K562 (cell line): ENCODE data around the gene HPX. TPM values are rescaled to one million over a fixed set of nuclear protein-coding genes. Genes with fewer than 3 reads are reported as not detected.

Source experiments
- ATAC-seq: fragments of 200-7000 bp; cut with Tn5 transposase; 3 replicates; pipeline ENCODE4 v1.9.1; 2020; ENCODE audit warnings: moderate library complexity
- BruUV-seq: library from RNA; stranded (reverse); fragments of 400-500 nt; replicated peaks from 2 replicates; lab custom pipeline; 2021; lab: Mats Ljungman, UMichigan
- CTCF ChIA-PET: fragments of 300-600 bp; formaldehyde crosslinking; extraction: SDS; loops from one replicate; lab custom pipeline; 2021; ENCODE audit warnings: low intra/inter-chr PET ratio; lab: Yijun Ruan, JAX
- POLR2A ChIA-PET: fragments of 300-600, 350-650 bp; sonication (Branson Sonifier 250); formaldehyde crosslinking; extraction: SDS; loops from one replicate; lab custom pipeline; 2021; ENCODE audit warnings: antibody characterized with exemption, inconsistent platforms; lab: Yijun Ruan, JAX
- DNase-seq, 4 experiments: peaks; one replicate each; pipeline versions ENCODE4 v3.0.0 to v3.0.0-alpha.2; 2011 to 2018; ENCODE audit warnings: low spot score in 3 of 4, mixed read lengths in 3 of 4; ENCODE audit errors: extremely low read depth in 1 of 4
- FAIRE-seq: peaks from 2 replicates; lab custom pipeline; 2011; peaks lifted over from hg19 to GRCh38; lab: Jason Lieb, UNC
- H2AFZ ChIP-seq: 2 replicates; pipeline ENCODE4 v1.6.0; 2011; ENCODE audit warnings: low read depth, low read length, control low read depth, inconsistent platforms
- H3K27ac ChIP-seq: fragments of 200-600 bp; 3 replicates; pipeline ENCODE4 v1.8.0; 2011; ENCODE audit warnings: low read depth, mild to moderate bottlenecking, control low read depth, inconsistent platforms, low read length, moderate library complexity, mixed read lengths; ENCODE audit errors: extremely low read depth
- H3K27me3 ChIP-seq, 2 experiments: fragments of 300-600 bp in 1 of 2; 2 replicates in 1 of 2; 3 replicates in 1 of 2; pipeline versions ENCODE4 v1.6.0 to v1.8.0; 2011; ENCODE audit warnings: inconsistent platforms in 2 of 2, low read length in 2 of 2, mild to moderate bottlenecking in 1 of 2, mixed read lengths in 1 of 2, moderate library complexity in 1 of 2; ENCODE audit not compliant: control insufficient read depth in 2 of 2, insufficient read depth in 2 of 2
- H3K36me3 ChIP-seq: fragments of 300-600 bp; 3 replicates; pipeline ENCODE4 v1.8.0; 2011; ENCODE audit warnings: mild to moderate bottlenecking, low read length, inconsistent platforms; ENCODE audit not compliant: control insufficient read depth, insufficient read depth
- H3K4me1 ChIP-seq, 2 experiments: fragments of 200-600 bp in 1 of 2; replicated peaks in 1 of 2; 2 replicates in 1 of 2; 3 replicates in 1 of 2; pipeline versions ENCODE4 v1.5.1 to v1.8.0; 2011; ENCODE audit warnings: inconsistent platforms in 2 of 2, low read length in 2 of 2, mild to moderate bottlenecking in 1 of 2, mixed read lengths in 1 of 2, moderate library complexity in 1 of 2; ENCODE audit not compliant: control insufficient read depth in 2 of 2, insufficient read depth in 2 of 2
- H3K4me2 ChIP-seq: 2 replicates; pipeline ENCODE4 v1.6.1; 2011; ENCODE audit warnings: low read length, control low read depth, inconsistent platforms, mixed read lengths; ENCODE audit not compliant: insufficient read depth
- H3K4me3 ChIP-seq: fragments of 200-600 bp; sonication (generic), shearing (Covaris generic); 2 replicates; pipeline ENCODE4 v1.5.1; 2016; ENCODE audit warnings: control low read depth, inconsistent platforms
- H3K79me2 ChIP-seq: fragments of 200-600 bp; 3 replicates; pipeline ENCODE4 v1.8.0; 2011; ENCODE audit warnings: low read length, inconsistent platforms; ENCODE audit not compliant: control insufficient read depth, insufficient read depth
- H3K9ac ChIP-seq, 2 experiments: 2 replicates each; pipeline versions ENCODE4 v1.6.0 to v1.6.1; 2011; ENCODE audit warnings: low read depth in 2 of 2, low read length in 2 of 2, control low read depth in 1 of 2, inconsistent platforms in 1 of 2, mild to moderate bottlenecking in 1 of 2, mixed read lengths in 1 of 2; ENCODE audit not compliant: insufficient read depth in 1 of 2
- H3K9me1 ChIP-seq: one replicate; pipeline ENCODE4 v1.6.0; 2011; ENCODE audit warnings: inconsistent platforms, mild to moderate bottlenecking, low read length, moderate library complexity; ENCODE audit not compliant: control insufficient read depth, insufficient read depth
- H3K9me3 ChIP-seq: replicated peaks from 2 replicates; pipeline ENCODE4 v1.5.1; 2011; ENCODE audit warnings: low read depth, low read length, inconsistent platforms; ENCODE audit not compliant: control insufficient read depth, insufficient read depth
- H4K20me1 ChIP-seq: replicated peaks from 2 replicates; pipeline ENCODE4 v1.6.1; 2011; ENCODE audit warnings: low read length, inconsistent platforms, mixed read lengths; ENCODE audit not compliant: control insufficient read depth, insufficient read depth
- CHAMP1 ChIP-seq: fragments of 450-650 bp; IDR thresholded peaks from 2 replicates; pipeline ENCODE4 v1.6.1; 2016; ENCODE audit warnings: mild to moderate bottlenecking
- ETV5 ChIP-seq: sonication (generic); formaldehyde crosslinking; IDR thresholded peaks from 2 replicates; pipeline ENCODE4 v1.4.0; 2020; ENCODE audit warnings: low read depth, mild to moderate bottlenecking, missing genetic modification reagents
- FOXK1 ChIP-seq: sonication (generic); formaldehyde crosslinking; IDR thresholded peaks from 2 replicates; pipeline ENCODE4 v1.8.0; 2022; ENCODE audit warnings: missing genetic modification reagents, mild to moderate bottlenecking, borderline replicate concordance
- HCFC1 ChIP-seq: IDR thresholded peaks from 2 replicates; pipeline ENCODE4 v1.6.1; 2012; ENCODE audit warnings: low read depth, low read length, improper control_type of control experiment
- NCOR1 ChIP-seq: fragments of 450-650 bp; IDR thresholded peaks from 2 replicates; pipeline ENCODE4 v1.6.1; 2016; ENCODE audit warnings: mild to moderate bottlenecking, moderate library complexity
- POLR2G ChIP-seq: fragments of 200-400 bp; formaldehyde crosslinking; IDR thresholded peaks from 2 replicates; pipeline ENCODE4 v1.6.1; 2017; ENCODE audit warnings: low read depth, mild to moderate bottlenecking, antibody characterized with exemption, low read length, moderate library complexity
- RBFOX2 ChIP-seq: fragments of 200-400 bp; formaldehyde crosslinking; IDR thresholded peaks from 2 replicates; pipeline ENCODE4 v1.6.1; 2017; ENCODE audit warnings: low read depth, mild to moderate bottlenecking, low read length, moderate library complexity
- ZNF764 ChIP-seq: fragments of 250-450 bp; sonication (Bioruptor Pico); IDR thresholded peaks from 2 replicates; pipeline ENCODE4 v1.4.0; 2020; ENCODE audit warnings: low read depth, mild to moderate bottlenecking, moderate library complexity
- ZNF785 ChIP-seq: fragments of 250-450 bp; sonication (Bioruptor Pico); IDR thresholded peaks from 2 replicates; pipeline ENCODE4 v1.4.0; 2020; ENCODE audit warnings: mild to moderate bottlenecking
- WGBS: fragments of 100-300 bp; shearing (Covaris generic); methylation state at CpG from one replicate; pipeline ENCODE4 v1.1.6; 2016; ENCODE audit warnings: low coverage, mixed read lengths; ENCODE audit not compliant: insufficient coverage; ENCODE audit errors: missing lambda C conversion rate; 5-methylcytosine and 5-hydroxymethylcytosine counted together
- in situ Hi-C: fragments of 300-500 bp; cut with MboI; formaldehyde crosslinking; loops from 4 replicates; pipeline ENCODE4 v1.15.0; 2018; ENCODE audit warnings: inconsistent platforms, mixed read lengths
- intact Hi-C: fragments of 100-400 bp; cut with micrococcal nuclease; formaldehyde crosslinking; loops from 2 replicates; pipeline ENCODE4 v1.14.2; 2022
- polyA plus RNA-seq, 8 experiments: library from polyadenylated mRNA; depleted of rRNA in 4 of 8; stranded (reverse) in 5 of 8; unstranded in 3 of 8; fragments of >200 nt; fragmentation: Nextera tagmentation in 2 of 8; fragmentation: Illumina TruSeq in 1 of 8; extraction: Ambion mirVana in 2 of 8; extraction: Trizol in 1 of 8; gene quantifications; 2 replicates each; pipeline versions ENCODE4 v1.2.1 to v1.2.3, GENCODE V29; 2011 to 2014; ENCODE audit warnings: inconsistent platforms in 1 of 8, missing spikeins in 1 of 8
- total RNA-seq, 7 experiments: library from RNA; depleted of rRNA in 6 of 7; stranded (reverse); fragments of >200 nt in 6 of 7; fragmentation: Illumina TruSeq in 2 of 7; extraction: Trizol in 2 of 7; gene quantifications; 2 replicates each; pipeline versions ENCODE4 v1.2.1 to v1.2.3, GENCODE V29; 2011 to 2021; ENCODE audit warnings: low replicate concordance in 1 of 7
- TF ChIP-seq, protein P1 (sequence below): fragments of 200-800 bp; sonication (Bioruptor generic); IDR thresholded peaks from 2 replicates; pipeline ENCODE4 v1.6.1; 2017; ENCODE audit warnings: missing genetic modification characterization, missing compliant biosample characterization

Gene HPX
- total and polyA plus RNA-seq, 9 of the 15 experiments (the other 6 are each of a cell fraction or from before 2014, with no cell fraction given), result 0.12 to 1.2 (median 0.49) TPM; not detected in 1

DNA sequence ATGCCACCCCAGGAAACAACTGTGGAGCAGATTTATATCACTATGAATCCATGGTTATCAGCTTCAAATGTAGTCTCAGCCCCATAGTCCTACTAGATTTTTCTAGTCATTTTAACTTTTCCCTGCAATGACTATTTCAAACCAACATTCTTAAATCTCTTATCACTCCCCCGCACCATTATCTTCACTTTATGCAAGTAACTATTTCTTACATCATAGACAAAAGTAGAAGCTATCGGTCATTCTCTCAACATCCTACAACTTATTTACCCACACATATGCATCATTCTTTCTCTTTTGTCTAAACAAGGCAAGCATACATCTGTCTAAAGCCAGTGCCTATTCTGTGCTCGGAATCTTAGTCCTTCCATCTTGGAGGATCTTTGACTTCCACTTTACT is 44.9 kb upstream of the HPX start (continued):
- TF ChIP-seq FOXK1 (CRISPR knock-in tag), result no peak
- no peak for TF ChIP-seq ETV5 (CRISPR knock-in tag)
- TF ChIP-seq, all 486 proteins: peak for 0

DNA sequence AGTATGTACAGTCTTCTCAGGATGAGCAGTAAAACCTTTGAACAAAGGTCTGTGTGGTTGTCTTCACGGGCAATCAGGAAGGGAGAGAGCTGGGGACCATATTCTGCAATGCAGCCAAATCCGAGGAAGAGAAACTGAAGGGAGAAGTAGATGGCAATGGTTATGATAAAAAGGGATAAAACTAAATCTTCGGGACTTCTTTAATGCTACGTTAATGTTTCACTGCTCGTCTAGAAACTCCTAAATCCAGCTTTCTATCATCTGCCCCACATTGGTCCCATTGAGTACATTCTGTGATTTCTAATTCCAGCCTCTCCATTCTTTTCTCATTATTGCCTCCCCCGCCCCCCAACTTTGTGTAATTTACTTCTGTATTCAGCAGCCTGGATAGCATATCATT is 42.2 kb upstream of the HPX start:
- no peaks in the 10 kb centered on the region for H3K27me3 ChIP-seq
- in situ Hi-C loops (no loop called here), intact Hi-C loops (no loop called here)
- TF ChIP-seq ZNF764 (CRISPR knock-in tag), result no peak
- TF ChIP-seq RBFOX2, result peak; percentile 56
- TF ChIP-seq CHAMP1, result no peak
- no peak for TF ChIP-seq ZNF785 (CRISPR knock-in tag)
- TF ChIP-seq, protein P1, sequence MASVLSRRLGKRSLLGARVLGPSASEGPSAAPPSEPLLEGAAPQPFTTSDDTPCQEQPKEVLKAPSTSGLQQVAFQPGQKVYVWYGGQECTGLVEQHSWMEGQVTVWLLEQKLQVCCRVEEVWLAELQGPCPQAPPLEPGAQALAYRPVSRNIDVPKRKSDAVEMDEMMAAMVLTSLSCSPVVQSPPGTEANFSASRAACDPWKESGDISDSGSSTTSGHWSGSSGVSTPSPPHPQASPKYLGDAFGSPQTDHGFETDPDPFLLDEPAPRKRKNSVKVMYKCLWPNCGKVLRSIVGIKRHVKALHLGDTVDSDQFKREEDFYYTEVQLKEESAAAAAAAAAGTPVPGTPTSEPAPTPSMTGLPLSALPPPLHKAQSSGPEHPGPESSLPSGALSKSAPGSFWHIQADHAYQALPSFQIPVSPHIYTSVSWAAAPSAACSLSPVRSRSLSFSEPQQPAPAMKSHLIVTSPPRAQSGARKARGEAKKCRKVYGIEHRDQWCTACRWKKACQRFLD (CRISPR knock-in tag), result no peak
- TF ChIP-seq POLR2G, result 0 out of 2 replicates have a peak, but pooled peaks have one; percentile 17
- no peak for TF ChIP-seq NCOR1
- no peak for TF ChIP-seq HCFC1
- 95% methylated on average over 6 of the region's 6 CpGs for WGBS
- H3K9ac ChIP-seq, result peak overlapping the region in 1 of 2 experiments; percentile 95; a peak in 2 of 4 replicates
- POLR2A ChIA-PET, result interaction anchor here (0.6 to 1.7 kb wide), 3 partner anchors 13 to 1977 kb away, joined by 3 read pairs; no protein-coding TSS in a partner anchor
- H3K9me1 ChIP-seq, result no peaks in the 10 kb centered on the region
- DNase-seq (no peak), ATAC-seq (no peak), FAIRE-seq (no peak)
- CTCF ChIA-PET, result no interaction called here
- H3K4me1 ChIP-seq, result peaks cover 14 to 17% of the 10 kb centered on the region in 2 experiments; a peak in 4 of 5 replicates
- peaks cover 53% of the 10 kb centered on the region for H3K79me2 ChIP-seq
- H3K27ac ChIP-seq, result peak overlapping the region; percentile 93; the same call in 2 of the 3 replicates
- no TSS peak for BruUV-seq
- no peak overlapping the region for H2AFZ ChIP-seq
- H3K9me3 ChIP-seq, result no peaks in the 10 kb centered on the region
- H4K20me1 ChIP-seq, result no peaks in the 10 kb centered on the region; the same call in 1 of the 2 replicates
- peak overlapping the region; percentile 97; the same call in 1 of the 2 replicates for H3K4me2 ChIP-seq
- peaks cover 82% of the 10 kb centered on the region for H3K36me3 ChIP-seq
- H3K4me3 ChIP-seq, result no peak overlapping the region; the same call in 1 of the 2 replicates
